Karpas-422 (cell line): Measurements from ENCODE around the gene COMMD4. TPM values are rescaled to one million over a fixed set of nuclear protein-coding genes. Genes with fewer than 3 reads are reported as not detected.

Source experiments
- small RNA-seq: library from RNA; depleted of rRNA; stranded (forward); fragments of <200 nt; gene quantifications from one replicate; pipeline ENCODE3, GENCODE V24; 2014
- total RNA-seq: library from RNA; depleted of rRNA; stranded (reverse); fragments of >200 nt; shearing (Covaris generic); gene quantifications from 2 replicates; pipeline ENCODE4 v1.2.3, GENCODE V29; 2014; ENCODE audit warnings: low replicate concordance; rRNA removed

Gene COMMD4
- total RNA-seq, 1 experiment from 2014 or later, result 43.6 TPM

Small RNAs within 50 kb of the gene (small RNA-seq; reads per million reads assigned to genes)
- gene RN7SL327P, result not detected

Other genes with a start within 250 kb of the COMMD4 start
- gene C15orf39, start 134.2 kb upstream of the COMMD4 start, total RNA-seq, result 11.3 and 17.5 TPM in 2 replicates
- gene GOLGA6C, start 77.7 kb upstream of the COMMD4 start, total RNA-seq, result not detected in 2 replicates
- gene GOLGA6D, start 53.2 kb upstream of the COMMD4 start, total RNA-seq, result not detected in 2 replicates
- 16.2 and 22.0 TPM in 2 replicates for gene NEIL1, start 11.0 kb downstream of the COMMD4 start, total RNA-seq
- 78.7 and 131 TPM in 2 replicates for gene MAN2C1, start 32.5 kb downstream of the COMMD4 start, total RNA-seq
- gene SIN3A, start 115.6 kb downstream of the COMMD4 start, total RNA-seq, result 28.9 and 45.3 TPM in 2 replicates
- gene PTPN9, start 243.3 kb downstream of the COMMD4 start, total RNA-seq, result 22.4 and 31.2 TPM in 2 replicates